DMS 273 (cell line): Measurements from ENCODE around the gene PGGHG.
"Not testable (repeated sequence)": the region's sequence is repeated elsewhere in the genome, so short reads cannot be mapped to it uniquely, and the experiment has no call there.

Source experiments
- DNase-seq: peaks from one replicate; lab custom pipeline; 2025; ENCODE audit not compliant: unreplicated experiment; lab: John Stamatoyannopoulos, UW

The PGGHG gene

DNA sequence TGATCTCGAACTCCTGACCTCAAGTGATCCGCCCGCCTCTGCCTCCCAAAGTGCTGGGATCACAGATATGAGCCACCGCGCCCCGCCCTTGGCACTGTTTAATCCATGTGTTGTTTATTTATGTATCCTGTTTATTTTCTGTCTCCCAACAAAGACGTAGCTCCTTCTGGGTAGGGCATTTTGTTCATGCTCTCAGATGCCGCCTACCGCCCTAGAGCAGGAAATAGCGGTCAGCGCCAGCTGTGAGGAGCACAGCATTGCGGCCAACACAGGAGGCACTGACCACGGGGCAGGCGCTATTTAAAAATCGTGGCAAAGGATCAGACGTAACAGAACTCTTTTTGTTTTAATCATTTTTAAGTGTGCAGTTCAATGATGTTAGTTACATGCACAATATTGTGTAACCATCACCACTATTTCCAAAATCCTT, 20.2 kb upstream of the PGGHG start:
- not testable (repeated sequence) for DNase-seq

GRCh38 chr11:269146-269890, 19.6 kb upstream of the PGGHG start:
- no peak for DNase-seq

GRCh38 chr11:270451-271318, 18.2 kb upstream of the PGGHG start:
- no peak for DNase-seq

GRCh38 chr11:271319-271715, 17.6 kb upstream of the PGGHG start:
- no peak for DNase-seq

- DNase-seq, result no peak
These were observed 16.6 kb upstream of the PGGHG start for GRCh38 chr11:272195-272930.

DNA sequence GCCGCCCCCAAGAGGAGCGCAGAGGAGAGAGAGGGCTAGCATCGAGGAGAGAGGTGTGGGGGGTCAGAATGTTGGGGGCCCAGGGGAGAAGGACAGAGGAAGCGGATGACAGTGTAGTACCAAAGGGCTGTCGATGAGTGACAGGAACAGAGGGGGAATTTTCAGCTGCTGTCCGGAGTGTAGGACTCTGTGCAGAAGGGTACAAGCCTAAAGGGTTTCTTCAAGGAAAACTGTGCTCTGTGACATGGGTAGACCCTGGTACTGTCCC, 16.1 kb upstream of the PGGHG start:
- DNase-seq, result no peak

GRCh38 chr11:276219-276618, 12.7 kb upstream of the PGGHG start:
- DNase-seq, result no peak

GRCh38 chr11:278001-278951, 10.7 kb upstream of the PGGHG start, which contains the start of gene NLRP6:
Gene NLRP6 (plus strand): TSS chr11:278407. CDS start chr11:278570, 163 bp downstream.
- no peak for DNase-seq

DNA sequence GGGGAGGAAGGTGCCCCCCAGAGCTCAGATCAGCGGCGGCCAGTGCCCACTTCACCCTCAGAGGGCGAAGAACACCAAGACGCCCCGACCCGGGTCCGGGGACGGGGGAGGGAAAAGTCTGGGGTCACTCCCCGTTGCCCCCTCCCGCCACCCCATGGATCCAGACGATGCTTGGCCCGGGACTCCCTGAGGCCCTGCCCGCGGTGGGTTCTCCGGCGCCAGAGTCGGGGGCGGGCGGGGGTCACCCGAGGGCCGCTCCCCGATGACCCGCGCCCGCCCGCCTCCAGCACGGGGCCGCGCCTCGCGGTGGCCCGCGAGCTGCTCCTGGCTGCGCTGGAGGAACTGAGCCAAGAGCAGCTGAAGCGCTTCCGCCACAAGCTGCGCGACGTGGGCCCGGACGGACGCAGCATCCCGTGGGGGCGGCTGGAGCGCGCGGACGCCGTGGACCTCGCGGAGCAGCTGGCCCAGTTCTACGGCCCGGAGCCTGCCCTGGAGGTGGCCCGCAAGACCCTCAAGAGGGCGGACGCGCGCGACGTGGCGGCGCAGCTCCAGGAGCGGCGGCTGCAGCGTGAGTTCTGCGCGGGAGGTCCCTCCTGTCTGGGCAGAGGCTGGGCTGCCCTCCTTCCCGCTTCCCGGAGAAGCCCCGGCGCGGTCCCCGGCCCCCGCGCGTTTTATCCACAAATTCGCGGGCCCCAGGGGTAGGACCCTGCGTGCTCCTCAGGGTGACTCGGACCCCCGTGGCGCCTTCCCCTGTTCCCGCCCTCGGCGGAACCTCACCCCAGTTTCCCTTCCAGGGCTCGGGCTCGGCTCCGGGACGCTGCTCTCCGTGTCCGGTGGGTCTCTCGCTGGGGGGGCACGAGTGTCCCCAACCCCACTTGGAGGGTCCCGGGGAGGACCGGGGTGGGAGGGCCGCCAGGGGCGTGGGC, 9.6 kb upstream of the PGGHG start:
- no peak for DNase-seq

DNA sequence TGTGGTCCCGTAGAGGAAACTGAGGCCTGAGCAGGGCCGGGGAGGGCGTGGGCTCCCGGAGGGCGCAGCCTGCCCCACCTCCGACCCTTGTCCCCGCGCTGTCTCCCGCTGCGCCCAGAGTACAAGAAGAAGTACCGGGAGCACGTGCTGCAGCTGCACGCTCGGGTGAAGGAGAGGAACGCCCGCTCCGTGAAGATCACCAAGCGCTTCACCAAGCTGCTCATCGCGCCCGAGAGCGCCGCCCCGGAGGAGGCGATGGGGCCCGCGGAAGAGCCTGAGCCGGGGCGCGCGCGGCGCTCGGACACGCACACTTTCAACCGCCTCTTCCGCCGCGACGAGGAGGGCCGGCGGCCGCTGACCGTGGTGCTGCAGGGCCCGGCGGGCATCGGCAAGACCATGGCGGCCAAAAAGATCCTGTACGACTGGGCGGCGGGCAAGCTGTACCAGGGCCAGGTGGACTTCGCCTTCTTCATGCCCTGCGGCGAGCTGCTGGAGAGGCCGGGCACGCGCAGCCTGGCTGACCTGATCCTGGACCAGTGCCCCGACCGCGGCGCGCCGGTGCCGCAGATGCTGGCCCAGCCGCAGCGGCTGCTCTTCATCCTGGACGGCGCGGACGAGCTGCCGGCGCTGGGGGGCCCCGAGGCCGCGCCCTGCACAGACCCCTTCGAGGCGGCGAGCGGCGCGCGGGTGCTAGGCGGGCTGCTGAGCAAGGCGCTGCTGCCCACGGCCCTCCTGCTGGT, 8.8 kb upstream of the PGGHG start:
- DNase-seq, result peak; percentile 51

DNA sequence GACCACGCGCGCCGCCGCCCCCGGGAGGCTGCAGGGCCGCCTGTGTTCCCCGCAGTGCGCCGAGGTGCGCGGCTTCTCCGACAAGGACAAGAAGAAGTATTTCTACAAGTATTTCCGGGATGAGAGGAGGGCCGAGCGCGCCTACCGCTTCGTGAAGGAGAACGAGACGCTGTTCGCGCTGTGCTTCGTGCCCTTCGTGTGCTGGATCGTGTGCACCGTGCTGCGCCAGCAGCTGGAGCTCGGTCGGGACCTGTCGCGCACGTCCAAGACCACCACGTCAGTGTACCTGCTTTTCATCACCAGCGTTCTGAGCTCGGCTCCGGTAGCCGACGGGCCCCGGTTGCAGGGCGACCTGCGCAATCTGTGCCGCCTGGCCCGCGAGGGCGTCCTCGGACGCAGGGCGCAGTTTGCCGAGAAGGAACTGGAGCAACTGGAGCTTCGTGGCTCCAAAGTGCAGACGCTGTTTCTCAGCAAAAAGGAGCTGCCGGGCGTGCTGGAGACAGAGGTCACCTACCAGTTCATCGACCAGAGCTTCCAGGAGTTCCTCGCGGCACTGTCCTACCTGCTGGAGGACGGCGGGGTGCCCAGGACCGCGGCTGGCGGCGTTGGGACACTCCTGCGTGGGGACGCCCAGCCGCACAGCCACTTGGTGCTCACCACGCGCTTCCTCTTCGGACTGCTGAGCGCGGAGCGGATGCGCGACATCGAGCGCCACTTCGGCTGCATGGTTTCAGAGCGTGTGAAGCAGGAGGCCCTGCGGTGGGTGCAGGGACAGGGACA, 8.0 kb upstream of the PGGHG start:
- peak; percentile 39 for DNase-seq

DNA sequence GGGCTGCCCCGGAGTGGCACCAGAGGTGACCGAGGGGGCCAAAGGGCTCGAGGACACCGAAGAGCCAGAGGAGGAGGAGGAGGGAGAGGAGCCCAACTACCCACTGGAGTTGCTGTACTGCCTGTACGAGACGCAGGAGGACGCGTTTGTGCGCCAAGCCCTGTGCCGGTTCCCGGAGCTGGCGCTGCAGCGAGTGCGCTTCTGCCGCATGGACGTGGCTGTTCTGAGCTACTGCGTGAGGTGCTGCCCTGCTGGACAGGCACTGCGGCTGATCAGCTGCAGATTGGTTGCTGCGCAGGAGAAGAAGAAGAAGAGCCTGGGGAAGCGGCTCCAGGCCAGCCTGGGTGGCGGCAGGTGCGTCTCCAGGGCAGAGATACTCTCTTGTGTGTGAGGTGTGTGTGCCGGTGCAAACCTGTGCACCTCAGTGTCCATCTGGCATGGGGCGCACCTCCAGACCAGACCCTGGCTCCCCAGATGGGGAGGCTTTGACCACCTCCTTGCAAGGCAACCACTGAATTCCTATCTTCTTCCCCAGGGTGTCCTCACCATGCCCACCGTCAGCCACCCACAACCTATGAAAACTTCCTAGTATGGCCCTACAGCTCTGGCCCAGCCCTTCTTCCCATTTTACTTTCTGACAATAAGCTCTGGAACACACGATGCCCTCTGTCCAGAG, 7.3 kb upstream of the PGGHG start:
- DNase-seq, result no peak

GRCh38 chr11:282171-282570, 6.8 kb upstream of the PGGHG start:
- DNase-seq, result no peak

DNA sequence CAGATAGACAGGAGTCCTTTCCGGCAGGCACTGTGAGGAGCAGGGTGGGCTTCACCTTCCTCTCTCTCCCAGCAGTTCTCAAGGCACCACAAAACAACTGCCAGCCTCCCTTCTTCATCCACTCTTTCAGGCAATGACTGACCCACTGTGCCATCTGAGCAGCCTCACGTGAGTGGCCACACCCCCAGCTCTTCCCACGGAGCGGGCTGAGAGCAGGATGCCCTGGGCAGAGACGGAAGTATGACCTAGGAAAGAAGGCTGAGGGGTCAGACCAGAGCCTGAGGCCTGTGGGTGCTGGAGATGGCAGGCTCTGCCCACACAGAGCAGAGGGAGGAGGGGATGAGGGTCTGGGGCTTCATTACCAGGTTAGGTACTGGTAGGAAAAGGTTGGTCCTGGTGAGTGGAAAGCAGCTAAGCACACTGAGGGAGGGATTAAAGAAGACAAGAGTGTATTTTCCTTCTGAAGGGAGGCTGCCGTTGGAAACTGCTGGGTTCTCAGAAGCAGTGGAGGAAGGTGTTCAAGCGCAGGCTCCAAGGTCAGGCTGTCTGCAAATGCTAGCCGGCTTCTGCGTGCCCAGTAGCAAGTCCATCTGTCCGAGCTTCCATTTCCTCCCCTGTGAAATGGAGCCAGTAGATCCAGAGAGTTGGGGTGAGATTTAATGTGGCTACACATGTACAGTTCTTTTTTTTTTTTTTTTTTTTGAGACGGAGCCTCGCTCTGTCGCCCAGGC, 6.1 kb upstream of the PGGHG start:
- DNase-seq, result no peak

- no peak for DNase-seq
These were observed 5.4 kb upstream of the PGGHG start for GRCh38 chr11:283405-284104.
